ENCODE results near the gene LRRC3C. TPM values are rescaled to one million over a fixed set of nuclear protein-coding genes. Genes with fewer than 3 reads are reported as not detected.
"Not testable (repeated sequence)": the region's sequence is repeated elsewhere in the genome, so short reads cannot be mapped to it uniquely, and the experiment has no call there.

Gene LRRC3C, protein sequence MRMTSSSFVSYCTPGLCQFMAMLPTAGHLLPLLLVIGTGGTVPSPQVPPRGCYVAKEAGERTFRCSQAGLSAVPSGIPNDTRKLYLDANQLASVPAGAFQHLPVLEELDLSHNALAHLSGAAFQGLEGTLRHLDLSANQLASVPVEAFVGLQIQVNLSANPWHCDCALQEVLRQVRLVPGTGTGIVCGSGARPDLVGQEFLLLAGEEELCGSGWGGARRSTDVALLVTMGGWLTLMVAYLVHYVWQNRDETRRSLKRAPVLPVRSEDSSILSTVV
- not detected for total RNA-seq (2013)
- polyA plus RNA-seq (not detected), polyA minus RNA-seq (not detected in 2 replicates), total RNA-seq (0 to 0.15 (median 0) reads per million in 11 experiments)

DNA sequence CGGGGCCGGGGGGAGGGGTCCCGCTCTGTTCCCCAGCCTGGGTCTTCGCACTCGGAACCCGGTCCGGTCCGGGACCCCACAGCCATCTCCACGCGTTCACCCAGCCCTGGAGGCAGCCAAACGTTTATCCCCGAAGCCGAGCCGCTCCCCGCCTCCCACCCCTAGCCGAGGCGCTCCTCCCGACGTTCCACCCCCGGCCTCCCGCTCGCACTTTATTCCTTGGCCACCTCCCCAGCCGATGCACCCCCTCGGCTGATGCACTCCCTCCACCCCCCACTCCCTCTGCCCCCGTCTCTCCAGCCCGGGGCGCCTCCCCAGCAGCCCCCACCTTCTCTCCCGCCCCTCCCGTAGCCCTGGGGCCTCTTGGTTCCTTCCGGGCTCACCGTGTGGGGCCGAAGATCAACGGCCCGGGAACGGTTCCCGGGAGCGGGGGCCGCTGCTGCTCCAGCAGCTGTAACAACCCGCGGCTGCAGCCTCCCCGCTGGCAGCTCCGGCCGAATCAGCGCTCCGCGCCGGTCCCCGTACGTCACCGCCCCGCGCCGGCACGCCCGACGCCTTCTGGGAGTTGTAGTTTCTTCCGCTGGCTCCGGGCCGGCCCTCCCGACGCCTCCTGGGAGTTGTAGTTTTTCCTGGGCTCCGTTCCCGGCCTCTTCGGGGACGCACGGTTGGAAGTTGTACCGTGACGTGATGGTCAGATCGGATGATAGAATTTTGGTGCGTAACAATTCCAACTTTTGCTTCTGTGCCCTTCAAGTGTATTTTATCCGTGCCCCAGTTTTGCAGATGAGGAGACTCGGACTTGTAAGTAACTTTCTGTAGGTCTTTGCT, at the start of gene LRRC3C, which contains the start of gene ORMDL3:
LRRC3C (plus strand) TSS at position 632 of the 828 bp plus-strand sequence. CDS start 13,792 bp downstream, outside the sequence.
ORMDL3 (minus strand) TSS at position 501 of the 828 bp plus-strand sequence. CDS start 3,398 bp downstream, outside the sequence.
- DNase-seq, result peak; percentile 87 to 89 (median 89)
- peak within 1 kb of the TSS; percentile 92 to 99 for H3K4me3 Mint-ChIP-seq
- under 1% methylated on average over 56 of the region's 72 CpGs for WGBS (ENCODE audit: insufficient coverage)
- H3K36me3 ChIP-seq (replicated peaks in 1 of 2; ENCODE audit: control insufficient read depth in 1 of 2, insufficient read depth in 2 of 2, low read length in 2 of 2), result peaks cover 12 to 20% of the 10 kb centered on the region in 2 donors
- H2AFZ ChIP-seq (ENCODE audit: insufficient read depth, low read depth, low read length, poor library complexity, severe bottlenecking), result peak within 1 kb of the TSS; percentile 99
- H3K4me3 ChIP-seq (replicated peaks in 1 of 3; ENCODE audit: low read depth in 2 of 3, low read length in 3 of 3), result peak within 1 kb of the TSS; percentile 71 to 97 (median 87)
- peak within 1 kb of the TSS; percentile 79 for H3K9ac ChIP-seq (ENCODE audit: insufficient read depth, low read length, poor library complexity, severe bottlenecking)
- TF ChIP-seq, protein P1, sequence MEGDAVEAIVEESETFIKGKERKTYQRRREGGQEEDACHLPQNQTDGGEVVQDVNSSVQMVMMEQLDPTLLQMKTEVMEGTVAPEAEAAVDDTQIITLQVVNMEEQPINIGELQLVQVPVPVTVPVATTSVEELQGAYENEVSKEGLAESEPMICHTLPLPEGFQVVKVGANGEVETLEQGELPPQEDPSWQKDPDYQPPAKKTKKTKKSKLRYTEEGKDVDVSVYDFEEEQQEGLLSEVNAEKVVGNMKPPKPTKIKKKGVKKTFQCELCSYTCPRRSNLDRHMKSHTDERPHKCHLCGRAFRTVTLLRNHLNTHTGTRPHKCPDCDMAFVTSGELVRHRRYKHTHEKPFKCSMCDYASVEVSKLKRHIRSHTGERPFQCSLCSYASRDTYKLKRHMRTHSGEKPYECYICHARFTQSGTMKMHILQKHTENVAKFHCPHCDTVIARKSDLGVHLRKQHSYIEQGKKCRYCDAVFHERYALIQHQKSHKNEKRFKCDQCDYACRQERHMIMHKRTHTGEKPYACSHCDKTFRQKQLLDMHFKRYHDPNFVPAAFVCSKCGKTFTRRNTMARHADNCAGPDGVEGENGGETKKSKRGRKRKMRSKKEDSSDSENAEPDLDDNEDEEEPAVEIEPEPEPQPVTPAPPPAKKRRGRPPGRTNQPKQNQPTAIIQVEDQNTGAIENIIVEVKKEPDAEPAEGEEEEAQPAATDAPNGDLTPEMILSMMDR (IDR thresholded peaks at IDR 0.05), result no peak
- peaks cover 31% of the 10 kb centered on the region for H3K79me2 ChIP-seq (ENCODE audit: insufficient read depth, low read length)
- H3K27ac ChIP-seq (ENCODE audit: low read depth in 1 of 2, low read length in 2 of 2), result peak within 1 kb of the TSS; percentile 10 to 80
- H3K9me3 ChIP-seq (replicated peaks in 1 of 2; ENCODE audit: control insufficient read depth in 1 of 2, insufficient read depth in 1 of 2, low read length in 2 of 2), result no peaks in the 10 kb centered on the region
- peaks cover 0 to 2% (median 0%) of the 10 kb centered on the region in 7 donors for H3K9me3 Mint-ChIP-seq
- H3K27me3 Mint-ChIP-seq (ENCODE audit: low read depth in 3 of 3), result peaks cover 0 to 2% (median 0%) of the 10 kb centered on the region in 3 donors
- H3K27ac Mint-ChIP-seq, result peak within 1 kb of the TSS; percentile 41 to 95 (median 82)
- no peaks in the 10 kb centered on the region for H3K27me3 ChIP-seq (ENCODE audit: control insufficient read depth in 2 of 2, insufficient read depth in 2 of 2, low read length in 2 of 2)
- peak within 1 kb of the TSS; percentile 97 for H3K4me2 ChIP-seq (replicated peaks; ENCODE audit: extremely low read depth, low read length, poor library complexity, severe bottlenecking)
- H4K20me1 ChIP-seq (ENCODE audit: insufficient read depth, low read length), result peaks cover 11% of the 10 kb centered on the region
- H3K4me1 ChIP-seq (ENCODE audit: control insufficient read depth in 1 of 2, insufficient read depth in 2 of 2, low read length in 2 of 2), result peaks cover 38 to 57% of the 10 kb centered on the region in 2 donors
- H3K4me1 Mint-ChIP-seq, result peaks cover 55% of the 10 kb centered on the region
- intact Hi-C loops (cut with micrococcal nuclease), result loop anchor here (2.0 to 10.0 kb wide), 2 partner anchors 53 to 57 kb away; partner anchors contain the start of gene PSMD3 (in 2 of the 2)
- peaks cover 13 to 18% of the 10 kb centered on the region in 2 donors for H3K36me3 Mint-ChIP-seq

DNA sequence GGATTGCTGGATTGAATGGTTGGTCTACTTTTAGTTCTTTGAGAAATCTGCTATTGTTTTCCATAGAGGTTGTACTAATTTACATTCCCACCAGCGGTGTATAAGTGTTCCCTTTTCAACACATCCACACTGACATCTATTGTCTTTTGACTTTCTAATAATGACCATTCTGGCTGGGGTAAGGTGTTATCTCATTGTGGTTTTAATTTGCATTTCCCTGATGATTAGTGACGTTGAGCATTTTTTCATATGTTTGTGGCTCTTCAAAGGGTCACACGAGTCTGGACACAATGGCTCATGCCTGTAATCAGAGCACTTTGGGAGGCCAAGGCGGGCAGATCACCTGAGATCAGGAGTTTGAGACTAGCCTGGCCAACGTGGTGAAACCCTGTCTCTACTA, 41.4 kb upstream of the LRRC3C start:
- H2AFZ ChIP-seq (ENCODE audit: insufficient read depth, low read depth, low read length, poor library complexity, severe bottlenecking); H3K4me1 ChIP-seq (ENCODE audit: control insufficient read depth in 1 of 2, insufficient read depth in 2 of 2, low read length in 2 of 2); H3K4me3 Mint-ChIP-seq; H3K27ac ChIP-seq (ENCODE audit: low read depth in 1 of 2, low read length in 2 of 2); H4K20me1 ChIP-seq (ENCODE audit: insufficient read depth, low read length); H3K27ac Mint-ChIP-seq; H3K4me3 ChIP-seq (replicated peaks in 1 of 3; ENCODE audit: low read depth in 2 of 3, low read length in 3 of 3); H3K9ac ChIP-seq (ENCODE audit: insufficient read depth, low read length, poor library complexity, severe bottlenecking); H3K9me3 ChIP-seq (replicated peaks in 1 of 2; ENCODE audit: control insufficient read depth in 1 of 2, insufficient read depth in 1 of 2, low read length in 2 of 2); H3K27me3 ChIP-seq (ENCODE audit: control insufficient read depth in 2 of 2, insufficient read depth in 2 of 2, low read length in 2 of 2); DNase-seq; H3K4me2 ChIP-seq (replicated peaks; ENCODE audit: extremely low read depth, low read length, poor library complexity, severe bottlenecking); H3K36me3 Mint-ChIP-seq; intact Hi-C loops (cut with micrococcal nuclease); H3K4me1 Mint-ChIP-seq; H3K79me2 ChIP-seq (ENCODE audit: insufficient read depth, low read length); H3K36me3 ChIP-seq (replicated peaks in 1 of 2; ENCODE audit: control insufficient read depth in 1 of 2, insufficient read depth in 2 of 2, low read length in 2 of 2); H3K9me3 Mint-ChIP-seq: not testable (repeated sequence)
- H3K27me3 Mint-ChIP-seq (ENCODE audit: low read depth in 3 of 3), result peaks cover 9 to 28% (median 12%) of the 10 kb centered on the region in 3 donors
- WGBS (ENCODE audit: insufficient coverage), result 82% methylated on average over 2 of the region's 5 CpGs
